HG03064 (cell line): ENCODE measurements around the gene EBF3.

Source experiments
- ATAC-seq: cut with Tn5 transposase; IDR thresholded peaks from one replicate; pipeline ENCODE4 v1.9.1; 2021; ENCODE audit warnings: low read depth; ENCODE audit not compliant: unreplicated experiment

The EBF3 gene

GRCh38 chr10:129972145-129972965 lies 8.3 kb upstream of the EBF3 start:
- ATAC-seq, result no peak

- no peak for ATAC-seq
These were observed 7.5 kb upstream of the EBF3 start for GRCh38 chr10:129971381-129972144.

GRCh38 chr10:129970465-129971364 lies 6.6 kb upstream of the EBF3 start:
- no peak for ATAC-seq

GRCh38 chr10:129969911-129970464 lies 5.9 kb upstream of the EBF3 start:
- no peak for ATAC-seq

DNA sequence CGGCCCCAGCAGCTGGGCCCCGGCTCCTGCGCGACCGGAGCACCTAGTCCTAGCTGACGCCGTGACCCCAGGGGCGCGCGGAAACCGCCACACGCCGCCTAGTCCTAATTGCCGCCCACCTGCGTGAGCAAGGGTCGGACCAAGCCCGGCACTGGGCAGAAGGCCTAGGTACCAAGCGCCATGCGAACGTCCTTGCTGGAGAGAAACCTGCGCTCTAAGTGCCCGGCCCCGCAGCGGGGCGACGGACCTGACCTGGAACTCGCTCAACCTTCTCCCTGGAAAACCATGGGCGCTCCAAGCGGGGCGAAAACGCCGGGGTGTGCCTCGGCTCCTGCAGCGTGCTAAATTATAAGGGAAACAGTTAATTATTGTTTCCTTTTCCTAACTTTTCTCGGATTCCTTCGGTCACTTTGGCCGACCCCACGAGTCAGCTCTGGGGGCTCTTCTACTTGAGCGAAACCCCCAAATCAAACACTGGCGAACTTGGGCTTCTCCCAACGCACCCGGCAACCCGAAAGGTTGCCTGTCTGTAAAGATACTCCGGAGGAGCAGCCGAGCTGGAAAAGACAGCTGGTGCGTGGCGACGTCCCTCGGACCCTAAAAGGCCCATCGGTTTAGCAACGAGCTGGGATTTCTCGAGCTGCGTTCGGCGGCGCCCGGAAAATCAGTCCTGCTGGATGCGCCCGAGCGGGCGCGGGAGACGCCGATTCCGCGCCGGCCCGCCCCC lies 5.3 kb upstream of the EBF3 start:
- ATAC-seq, result no peak

DNA sequence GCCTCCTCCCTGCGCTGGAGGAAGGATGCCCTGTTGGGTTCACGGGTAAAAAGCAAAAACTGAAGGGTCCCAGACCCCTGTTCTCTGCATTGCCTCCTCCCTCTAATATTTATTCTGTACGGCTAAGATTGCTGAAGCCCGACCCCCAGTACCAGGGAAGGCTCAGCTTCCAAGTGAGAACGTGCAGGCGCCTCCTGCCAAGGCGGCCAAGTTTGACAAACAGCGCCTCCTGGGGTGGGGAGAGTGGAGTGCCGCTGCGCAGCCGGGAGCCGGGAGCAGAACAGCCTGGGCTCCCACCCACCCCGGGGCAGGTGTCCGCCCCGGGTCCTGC lies 4.7 kb upstream of the EBF3 start:
- no peak for ATAC-seq

DNA sequence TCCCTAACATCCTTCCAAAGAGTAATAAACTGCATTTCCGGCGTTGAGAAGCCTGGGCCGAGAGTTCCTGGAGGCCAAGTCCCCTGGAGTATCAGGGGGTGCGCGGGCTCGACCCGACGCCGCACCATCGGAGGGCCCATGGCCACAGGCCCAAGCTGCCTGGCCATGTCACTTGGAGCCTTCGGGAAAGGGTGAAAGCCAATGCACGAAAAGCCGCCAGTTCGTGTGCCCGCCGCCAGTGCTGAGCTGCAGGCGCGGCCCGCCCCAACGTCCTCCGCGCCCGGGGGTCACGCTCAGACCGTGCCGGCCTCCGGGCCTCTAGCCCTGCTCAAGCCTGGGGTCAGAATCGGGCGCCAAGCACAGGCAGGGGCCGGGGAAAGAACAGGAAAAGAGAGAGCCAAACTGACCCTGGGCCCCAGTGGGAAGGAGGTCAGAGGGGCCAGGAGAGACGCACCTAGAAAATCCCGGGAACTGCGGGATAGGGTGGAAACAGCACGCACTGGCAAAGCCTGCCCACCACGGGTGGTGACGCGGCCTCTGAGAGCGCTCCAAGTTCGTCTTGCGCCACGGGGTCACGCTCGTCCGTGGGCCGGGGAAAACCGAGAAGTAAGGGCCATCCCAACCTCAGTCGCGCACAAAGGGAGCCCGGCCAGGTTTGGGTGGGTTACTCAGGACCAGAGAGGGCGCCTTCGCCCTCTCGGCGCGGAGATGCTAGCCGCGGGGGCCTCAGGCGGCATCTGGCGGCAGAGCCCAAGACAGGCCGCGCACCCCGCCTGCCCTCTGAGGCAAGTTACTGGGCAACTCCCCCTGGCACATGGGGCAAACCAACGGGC lies 4.2 kb upstream of the EBF3 start:
- ATAC-seq, result no peak

DNA sequence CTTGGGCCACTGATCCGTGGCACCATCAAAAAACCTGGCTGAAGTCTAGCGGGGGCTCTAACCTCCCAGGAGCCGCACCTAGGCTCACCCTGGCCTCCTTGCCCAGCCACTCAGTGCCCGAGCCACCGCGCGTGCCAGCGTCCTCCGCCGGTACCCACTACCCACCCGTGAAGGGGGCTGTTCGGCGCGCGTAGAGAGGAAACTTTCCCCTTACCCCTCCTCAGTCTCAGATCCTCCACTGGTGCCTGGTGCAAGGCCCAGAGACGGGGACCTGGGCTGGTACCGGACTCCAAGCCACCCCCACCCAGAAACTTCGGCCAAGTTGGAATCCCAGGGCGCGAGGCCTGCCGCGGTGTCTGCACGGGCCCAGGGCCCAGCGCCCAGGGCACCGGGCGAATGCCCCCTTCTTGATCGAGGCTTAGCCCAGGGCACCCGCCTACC lies 3.5 kb upstream of the EBF3 start:
- no peak for ATAC-seq

GRCh38 chr10:129966889-129967578 lies 3.0 kb upstream of the EBF3 start:
- ATAC-seq, result no peak

- no peak for ATAC-seq
These were observed 2.4 kb upstream of the EBF3 start for GRCh38 chr10:129966370-129966888.

DNA sequence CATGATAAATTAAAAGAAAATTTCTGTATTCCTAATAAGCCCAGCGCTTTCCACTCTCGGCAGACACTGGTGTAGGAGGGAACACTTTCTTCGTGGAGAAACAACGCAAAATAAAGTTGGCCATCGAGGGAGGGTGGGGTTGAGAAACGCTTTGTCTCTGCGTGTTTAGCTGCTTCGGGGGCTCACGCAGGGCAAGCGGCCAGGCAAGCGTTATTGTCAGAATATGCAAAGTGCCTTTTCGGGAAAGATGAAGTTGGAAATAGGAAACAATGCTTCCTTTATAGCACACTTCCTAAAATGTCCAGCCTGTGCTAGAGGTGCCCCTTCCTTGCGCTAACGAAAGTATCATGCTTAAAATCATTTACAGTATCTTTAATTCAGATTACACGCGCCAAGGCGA lies 1.9 kb upstream of the EBF3 start:
- no peak for ATAC-seq

DNA sequence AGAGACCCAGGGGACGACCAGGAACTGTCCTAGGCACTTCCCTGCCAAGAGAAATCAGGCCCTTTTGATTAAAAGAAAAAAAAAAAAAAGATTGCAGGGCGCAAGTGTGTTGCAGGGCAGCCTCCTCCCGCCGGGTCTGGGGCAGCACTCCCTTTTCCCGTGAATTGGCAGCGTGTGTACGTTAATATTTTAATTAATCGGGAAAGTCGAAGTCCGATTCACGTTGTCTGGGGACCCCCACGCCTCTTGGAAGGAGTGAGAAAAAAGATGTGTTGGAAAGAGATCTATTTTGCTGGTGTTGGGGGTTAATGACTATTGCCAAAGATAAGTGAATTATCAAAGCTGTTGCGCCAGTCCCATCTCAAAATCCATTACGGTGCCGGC lies 1.3 kb upstream of the EBF3 start:
- ATAC-seq, result no peak

DNA sequence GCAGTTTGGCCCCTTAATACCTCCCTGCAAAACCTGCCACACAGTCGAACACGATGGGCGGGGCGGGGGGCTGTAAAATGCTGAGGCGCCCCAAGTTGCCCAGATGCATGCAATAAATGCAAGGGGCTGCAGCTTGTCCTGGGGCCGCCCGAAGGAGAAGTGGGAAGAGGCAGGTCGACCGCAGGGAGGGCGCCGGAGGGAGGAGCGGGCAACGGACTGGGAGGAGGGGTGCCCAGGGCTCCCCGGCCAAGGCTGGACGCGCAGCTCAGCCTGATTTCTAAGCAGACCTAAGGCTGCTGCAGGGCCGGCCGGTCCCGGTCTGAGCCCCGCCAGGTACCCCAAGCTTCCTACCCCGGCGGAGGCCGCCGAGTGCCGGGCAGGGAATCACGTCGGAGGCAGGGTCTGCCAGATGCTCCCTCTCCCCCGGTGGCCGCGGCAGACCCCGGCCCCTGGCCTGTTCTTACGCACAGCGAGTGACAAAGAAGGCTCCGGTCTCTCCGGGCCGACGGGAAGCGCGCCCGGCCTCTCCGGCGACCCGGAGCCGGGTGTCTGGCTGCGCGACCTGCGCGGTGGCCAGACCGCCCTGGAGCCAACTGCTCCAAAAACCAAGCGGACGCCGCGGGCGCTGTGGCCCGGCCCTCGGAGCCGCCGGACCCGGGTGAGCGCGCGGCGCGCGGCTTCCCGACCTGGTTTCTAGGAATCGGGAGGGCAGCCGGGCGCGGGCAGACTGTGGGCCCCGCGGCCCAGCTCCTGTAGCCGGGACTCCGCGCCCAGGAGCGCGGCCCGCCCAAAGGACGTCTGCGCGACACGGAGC lies 744 bp upstream of the EBF3 start:
- no peak for ATAC-seq

DNA sequence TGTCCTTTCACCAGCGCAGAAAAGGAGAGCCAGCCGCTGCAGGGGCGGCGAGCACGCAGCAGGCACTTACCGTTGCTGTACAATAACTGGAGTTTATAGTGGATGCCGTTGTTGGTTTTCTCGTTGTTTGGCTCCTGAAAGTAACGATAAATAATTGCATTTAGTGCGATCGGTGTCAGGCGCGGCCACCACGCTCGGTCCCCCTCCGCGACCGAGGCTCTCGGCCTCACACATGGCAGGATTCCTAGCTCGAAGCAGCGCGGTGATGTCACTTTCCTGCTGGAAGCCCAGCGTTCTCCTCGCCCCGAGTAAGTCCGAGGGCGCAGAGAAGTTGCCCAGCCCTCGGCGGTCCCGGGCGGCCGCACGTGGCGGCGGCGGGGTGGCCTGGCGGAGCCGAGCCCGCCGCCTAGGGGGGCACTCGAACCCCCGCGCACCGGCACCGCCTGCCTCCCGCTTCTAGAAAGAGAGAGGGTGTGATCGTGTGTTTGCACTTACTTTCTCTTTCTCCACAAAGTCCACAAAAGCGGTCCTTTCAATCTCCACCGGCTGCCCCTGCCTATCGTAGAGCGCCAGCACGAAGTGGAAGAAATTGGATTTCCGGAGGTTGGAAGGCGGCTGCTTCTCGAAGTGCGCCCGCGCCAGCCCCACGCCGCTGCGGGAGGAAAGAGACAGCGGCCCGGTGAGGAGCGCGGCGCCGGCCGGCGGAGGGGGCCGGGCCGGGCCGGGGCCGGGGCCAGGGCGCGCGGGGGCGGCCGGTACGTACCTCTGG lies 1.0 kb downstream of the EBF3 start:
- no peak for ATAC-seq

- no peak for ATAC-seq
These were observed 1.8 kb downstream of the EBF3 start for GRCh38 chr10:129962031-129962871.

- ATAC-seq, result no peak
These were observed 2.8 kb downstream of the EBF3 start for GRCh38 chr10:129961157-129961701.
